ENCODE data around the gene ELL. TPM values are rescaled to one million over a fixed set of nuclear protein-coding genes. Genes with fewer than 3 reads are reported as not detected.
A peak's percentile ranks its signal among the peaks of the same experiment; 100 is the strongest.

Gene ELL
- polyA plus RNA-seq, 1 of the 3 experiments (the other 2 are of a cell fraction) = 7.4 TPM

GRCh38 chr19:18412610-18413239 lies 109.1 kb downstream of the ELL start:
- POLR2A ChIA-PET = interaction anchor here (0.5 to 1.5 kb wide), 2 partner anchors 83 to 90 kb away, joined by 4 to 7 read pairs; partner anchors contain the start of gene LSM4
- Histone ChIP-seq H3K27me3 (ENCODE audit: insufficient read depth) (no peaks in the 10 kb centered on the region), H3K79me2 (ENCODE audit: insufficient read depth) (no peaks in the 10 kb centered on the region), H3K4me1 (ENCODE audit: control insufficient read depth in 1 of 2, insufficient read depth in 2 of 2, low read depth in 1 of 2, low read length in 1 of 2) (peaks cover 26 to 32% of the 10 kb centered on the region in 2 experiments; a peak in 3 of 4 replicates), H2AFZ (ENCODE audit: low read depth) (no peak overlapping the region), H3F3A (replicated peaks; ENCODE audit: insufficient read depth) (peaks cover 13% of the 10 kb centered on the region), H3K9ac (no peak overlapping the region), H3K9me2 (no peaks in the 10 kb centered on the region), H3K9me3 (no peaks in the 10 kb centered on the region), H4K20me1 (ENCODE audit: insufficient read depth) (no peaks in the 10 kb centered on the region), H3K4me2 (no peak overlapping the region), H3K27ac (ENCODE audit: low read depth in 2 of 2, low read length in 1 of 2) (no peak overlapping the region), H3K4me3 (ENCODE audit: low read depth in 2 of 2, low read length in 1 of 2) (no peak overlapping the region), H3K36me3 (replicated peaks in 1 of 2; ENCODE audit: control insufficient read depth in 1 of 2, insufficient read depth in 2 of 2, low read length in 1 of 2) (no peaks in the 10 kb centered on the region)
- CTCF ChIA-PET = interaction anchor here (0.9 to 12.1 kb wide), 13 partner anchors 8 to 204 kb away, joined by 3 to 217 read pairs (median 6); partner anchors contain the start of genes GDF15 and PGPEP1
- no peak for DNase-seq
- WGBS (ENCODE audit: low lambda C conversion rate) = 62% methylated on average over 12 of the region's 16 CpGs
- TF ChIP-seq RAD21 (IDR thresholded peaks at IDR 0.05; ENCODE audit: low read length) = no peak
- no peak for TF ChIP-seq FOXM1 (IDR thresholded peaks at IDR 0.05; ENCODE audit: low read depth)
- TF ChIP-seq CHD2 (IDR thresholded peaks at IDR 0.05; ENCODE audit: low read length, partially characterized antibody) = no peak
- TF ChIP-seq EP300 (IDR thresholded peaks at IDR 0.05; ENCODE audit: borderline replicate concordance in 1 of 2, low read depth in 1 of 2, low read length in 1 of 2) = no peak
- TF ChIP-seq FOXJ3 (CRISPR knock-in tag; IDR thresholded peaks at IDR 0.05) = no peak
- no peak for TF ChIP-seq EZH2phosphoT487 (IDR thresholded peaks at IDR 0.05; ENCODE audit: borderline replicate concordance, low read depth)
- no peak for TF ChIP-seq MEF2A (IDR thresholded peaks at IDR 0.05; ENCODE audit: borderline replicate concordance, low read depth)
- TF ChIP-seq REST (IDR thresholded peaks at IDR 0.05; ENCODE audit: low read depth, low read length) = no peak

GRCh38 chr19:18408053-18408476 lies 113.8 kb downstream of the ELL start:
- POLR2A ChIA-PET = no interaction called here
- Histone ChIP-seq H3K36me3 (replicated peaks in 1 of 2; ENCODE audit: control insufficient read depth in 1 of 2, insufficient read depth in 2 of 2, low read length in 1 of 2) (no peaks in the 10 kb centered on the region), H3K4me3 (ENCODE audit: low read depth in 2 of 2, low read length in 1 of 2) (no peak overlapping the region), H3K9ac (no peak overlapping the region), H2AFZ (ENCODE audit: low read depth) (no peak overlapping the region), H3K79me2 (ENCODE audit: insufficient read depth) (no peaks in the 10 kb centered on the region), H3K27ac (ENCODE audit: low read depth in 2 of 2, low read length in 1 of 2) (no peak overlapping the region), H3K27me3 (ENCODE audit: insufficient read depth) (no peaks in the 10 kb centered on the region), H4K20me1 (ENCODE audit: insufficient read depth) (no peaks in the 10 kb centered on the region), H3F3A (replicated peaks; ENCODE audit: insufficient read depth) (no peaks in the 10 kb centered on the region), H3K4me1 (ENCODE audit: control insufficient read depth in 1 of 2, insufficient read depth in 2 of 2, low read depth in 1 of 2, low read length in 1 of 2) (no peaks in the 10 kb centered on the region), H3K4me2 (no peak overlapping the region), H3K9me2 (no peaks in the 10 kb centered on the region), H3K9me3 (no peaks in the 10 kb centered on the region)
- TF ChIP-seq NRF1 (IDR thresholded peaks at IDR 0.05; ENCODE audit: low read depth, low read length) (no peak), CTCF (IDR thresholded peaks at IDR 0.05) (peak; percentile 55), SMC3 (IDR thresholded peaks at IDR 0.05; ENCODE audit: low read depth, low read length) (peak; percentile 40), RAD21 (IDR thresholded peaks at IDR 0.05; ENCODE audit: low read length) (peak; percentile 48), USF2 (IDR thresholded peaks at IDR 0.05; ENCODE audit: borderline replicate concordance, low read depth, low read length) (no peak)
- CTCF ChIA-PET = interaction anchor here (2.7 to 2.8 kb wide), 2 partner anchors 19 to 59 kb away, joined by 12 to 15 read pairs; no protein-coding TSS in a partner anchor
- 73% methylated on average over 7 of the region's 10 CpGs for WGBS (ENCODE audit: low lambda C conversion rate)
- peak; percentile 62 for DNase-seq
